ENCODE measurements around the gene ACSL3. TPM values are rescaled to one million over a fixed set of nuclear protein-coding genes. Genes with fewer than 3 reads are reported as not detected.

Gene ACSL3
- total RNA-seq, 4 donors from 2014 or later, result 46.5 to 71.6 (median 52.1) TPM

DNA sequence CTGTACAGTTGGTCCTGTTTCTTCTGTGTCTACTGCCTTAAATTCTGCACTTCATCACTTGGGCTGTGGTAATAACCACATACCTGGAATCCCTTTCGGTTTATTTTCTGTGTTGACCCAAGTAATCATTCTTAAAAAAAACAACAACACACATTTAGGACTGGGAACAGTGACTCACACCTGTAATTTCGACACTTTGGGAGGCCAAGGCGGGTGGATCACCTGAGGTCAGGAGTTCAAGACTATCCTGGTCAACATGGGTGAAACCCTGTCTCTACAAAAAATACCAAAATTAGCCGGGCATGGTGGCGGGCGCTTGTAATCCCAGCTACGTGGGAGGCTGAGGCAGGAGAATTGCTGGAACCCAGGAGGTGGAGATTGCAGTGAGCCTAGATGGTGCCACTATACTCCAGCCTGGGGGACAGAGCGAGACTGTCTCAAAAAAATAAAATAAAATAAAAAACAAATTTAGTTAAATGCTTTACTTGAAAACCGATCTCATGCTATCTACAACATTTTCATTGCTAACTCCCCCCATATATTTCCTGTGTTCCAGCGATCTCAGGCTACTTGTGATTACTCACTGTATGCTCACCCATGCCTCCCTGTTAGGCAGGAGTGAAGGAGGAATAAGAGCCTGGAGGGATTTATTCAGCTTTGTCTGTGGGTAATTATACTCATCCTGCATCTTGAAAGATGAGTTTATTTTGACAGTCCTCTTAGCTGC is 18.2 kb downstream of the ACSL3 start:
- peaks cover 4 to 48% (median 6%) of the 10 kb centered on the region in 3 donors for H3K4me1 ChIP-seq
- TF ChIP-seq EP300 (IDR thresholded peaks at IDR 0.05), result no peak
- TF ChIP-seq POLR2AphosphoS5 (IDR thresholded peaks at IDR 0.05), result no peak
- no peak for TF ChIP-seq POLR2A (IDR thresholded peaks at IDR 0.05)
- TF ChIP-seq, protein P1, sequence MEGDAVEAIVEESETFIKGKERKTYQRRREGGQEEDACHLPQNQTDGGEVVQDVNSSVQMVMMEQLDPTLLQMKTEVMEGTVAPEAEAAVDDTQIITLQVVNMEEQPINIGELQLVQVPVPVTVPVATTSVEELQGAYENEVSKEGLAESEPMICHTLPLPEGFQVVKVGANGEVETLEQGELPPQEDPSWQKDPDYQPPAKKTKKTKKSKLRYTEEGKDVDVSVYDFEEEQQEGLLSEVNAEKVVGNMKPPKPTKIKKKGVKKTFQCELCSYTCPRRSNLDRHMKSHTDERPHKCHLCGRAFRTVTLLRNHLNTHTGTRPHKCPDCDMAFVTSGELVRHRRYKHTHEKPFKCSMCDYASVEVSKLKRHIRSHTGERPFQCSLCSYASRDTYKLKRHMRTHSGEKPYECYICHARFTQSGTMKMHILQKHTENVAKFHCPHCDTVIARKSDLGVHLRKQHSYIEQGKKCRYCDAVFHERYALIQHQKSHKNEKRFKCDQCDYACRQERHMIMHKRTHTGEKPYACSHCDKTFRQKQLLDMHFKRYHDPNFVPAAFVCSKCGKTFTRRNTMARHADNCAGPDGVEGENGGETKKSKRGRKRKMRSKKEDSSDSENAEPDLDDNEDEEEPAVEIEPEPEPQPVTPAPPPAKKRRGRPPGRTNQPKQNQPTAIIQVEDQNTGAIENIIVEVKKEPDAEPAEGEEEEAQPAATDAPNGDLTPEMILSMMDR (IDR thresholded peaks at IDR 0.05), result no peak
- no peak overlapping the region for H3K4me3 ChIP-seq
- no peaks in the 10 kb centered on the region for H3K36me3 ChIP-seq
- no peaks in the 10 kb centered on the region for H3K9me3 ChIP-seq
- 86 to 100% methylated on average over 1 to 10 of the region's 10 CpGs for WGBS, 2 donors (ENCODE audit: low coverage in 1 of 2)
- H3K27ac ChIP-seq, result no peak overlapping the region
- H3K27me3 ChIP-seq, result no peaks in the 10 kb centered on the region
- ATAC-seq, result no peak

DNA sequence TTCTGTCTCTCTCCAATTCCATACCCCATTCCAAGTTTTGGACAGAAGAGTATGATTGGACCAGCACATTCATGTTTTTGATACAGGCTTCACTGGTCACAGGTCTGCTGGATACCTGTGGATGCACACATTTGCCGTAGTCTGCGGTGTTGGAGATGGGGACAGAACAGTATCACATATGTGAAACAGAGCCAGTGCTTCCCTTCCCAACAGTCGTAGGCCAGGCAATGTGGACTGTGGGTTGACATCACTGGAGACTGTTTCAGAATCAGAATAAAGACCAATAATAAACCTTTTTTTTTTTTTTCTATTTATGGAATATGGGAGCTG is 18.7 kb downstream of the ACSL3 start:
- WGBS, 2 donors (ENCODE audit: low coverage in 1 of 2), result 50 to 67% methylated on average over 1 to 3 of the region's 3 CpGs
- Histone ChIP-seq H3K27ac (no peak overlapping the region), H3K36me3 (no peaks in the 10 kb centered on the region), H3K4me1 (peaks cover 9 to 53% (median 12%) of the 10 kb centered on the region in 3 donors), H3K9me3 (no peaks in the 10 kb centered on the region), H3K27me3 (no peaks in the 10 kb centered on the region), H3K4me3 (no peak overlapping the region)
- ATAC-seq, result no peak
- no peak for TF ChIP-seq EP300 (IDR thresholded peaks at IDR 0.05)
- TF ChIP-seq POLR2A (IDR thresholded peaks at IDR 0.05), result no peak
- TF ChIP-seq POLR2AphosphoS5 (IDR thresholded peaks at IDR 0.05), result no peak
- TF ChIP-seq, protein P1 (IDR thresholded peaks at IDR 0.05), result no peak

DNA sequence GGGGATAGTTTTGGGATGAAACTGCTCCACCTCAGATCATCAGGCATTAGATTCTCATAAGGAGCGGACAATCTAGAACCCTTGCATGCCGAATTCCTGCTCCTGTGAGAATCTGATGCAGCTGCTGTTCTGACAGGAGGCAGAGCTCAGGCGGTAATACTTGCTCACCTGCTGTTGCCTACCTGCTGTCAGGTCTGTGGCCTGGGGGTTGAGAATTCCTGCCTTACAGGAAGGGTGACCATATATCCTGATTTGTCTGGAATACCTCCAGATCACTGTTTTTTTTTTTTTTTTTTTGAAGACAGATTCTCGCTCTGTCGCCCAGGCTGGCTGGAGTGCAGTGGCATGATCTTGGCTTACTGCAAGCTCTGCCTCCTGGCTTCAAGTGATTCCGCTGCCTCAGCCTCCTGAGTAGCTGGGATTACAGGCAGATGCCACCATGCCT is 21.7 kb downstream of the ACSL3 start:
- no peaks in the 10 kb centered on the region for H3K9me3 ChIP-seq
- ATAC-seq, result no peak

DNA sequence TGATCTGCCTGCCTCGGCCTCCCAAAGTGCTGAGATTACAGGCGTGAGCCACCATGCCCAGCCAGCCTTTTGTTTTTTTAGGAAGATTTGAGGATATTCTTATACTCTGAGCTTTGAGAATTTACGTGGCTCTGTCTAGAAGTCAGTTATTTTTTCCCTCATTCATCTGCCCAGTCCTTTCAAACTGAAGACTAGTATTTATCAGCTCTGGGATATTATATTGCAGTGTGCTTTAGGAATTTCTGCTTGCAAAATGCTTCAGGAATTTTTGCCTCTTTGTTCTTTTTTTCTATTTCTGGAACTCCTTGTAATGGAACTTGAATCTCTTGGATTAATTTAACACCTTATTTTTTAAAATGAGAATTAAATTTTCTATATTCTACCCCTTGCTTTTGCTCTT is 22.6 kb downstream of the ACSL3 start:
- no peak overlapping the region for H3K4me3 ChIP-seq
- no peaks in the 10 kb centered on the region for H3K36me3 ChIP-seq
- ATAC-seq, result no peak
- TF ChIP-seq, protein P1 (IDR thresholded peaks at IDR 0.05), result no peak
- no peak for TF ChIP-seq POLR2A (IDR thresholded peaks at IDR 0.05)
- no peak for TF ChIP-seq EP300 (IDR thresholded peaks at IDR 0.05)
- no peak for TF ChIP-seq POLR2AphosphoS5 (IDR thresholded peaks at IDR 0.05)
- H3K4me1 ChIP-seq, result peaks cover 13 to 63% (median 24%) of the 10 kb centered on the region in 3 donors
- 41 to 58% methylated on average over 3 of the region's 3 CpGs for WGBS, 2 donors (ENCODE audit: low coverage in 1 of 2)
- no peaks in the 10 kb centered on the region for H3K27me3 ChIP-seq
- H3K27ac ChIP-seq, result peak overlapping the region in 2 of 4 donors; percentile 16 to 45
- H3K9me3 ChIP-seq, result no peaks in the 10 kb centered on the region

More for the DNA sequence above, 21.7 kb downstream of the ACSL3 start:
- TF ChIP-seq, protein P1 (IDR thresholded peaks at IDR 0.05), result no peak
- TF ChIP-seq EP300 (IDR thresholded peaks at IDR 0.05) (no peak), POLR2AphosphoS5 (IDR thresholded peaks at IDR 0.05) (no peak), POLR2A (IDR thresholded peaks at IDR 0.05) (no peak)
- 80 to 86% methylated on average over 2 to 4 of the region's 6 CpGs for WGBS, 2 donors (ENCODE audit: low coverage in 1 of 2)
- peaks cover 13 to 67% (median 24%) of the 10 kb centered on the region in 3 donors for H3K4me1 ChIP-seq
- no peak overlapping the region for H3K27ac ChIP-seq
- no peak overlapping the region for H3K4me3 ChIP-seq
- H3K36me3 ChIP-seq, result no peaks in the 10 kb centered on the region
- H3K27me3 ChIP-seq, result no peaks in the 10 kb centered on the region
